CD4-positive, alpha-beta T cell treated with Interferon gamma for 1 hour (primary cell): ENCODE results near the gene CIC.

Source experiments
- DNase-seq: peaks from one replicate; pipeline ENCODE4 v3.0.0-alpha.2; 2020

Gene CIC

GRCh38 chr19:42244347-42245220 is 24.5 kb upstream of the CIC start:
- peak; percentile 91 for DNase-seq

- DNase-seq = no peak
These were observed 23.8 kb upstream of the CIC start for GRCh38 chr19:42245231-42245630.

- peak; percentile 33 for DNase-seq
These were observed 22.7 kb upstream of the CIC start for GRCh38 chr19:42246143-42246921.

GRCh38 chr19:42246922-42247639 is 22.0 kb upstream of the CIC start:
- DNase-seq = peak; percentile 25

DNA sequence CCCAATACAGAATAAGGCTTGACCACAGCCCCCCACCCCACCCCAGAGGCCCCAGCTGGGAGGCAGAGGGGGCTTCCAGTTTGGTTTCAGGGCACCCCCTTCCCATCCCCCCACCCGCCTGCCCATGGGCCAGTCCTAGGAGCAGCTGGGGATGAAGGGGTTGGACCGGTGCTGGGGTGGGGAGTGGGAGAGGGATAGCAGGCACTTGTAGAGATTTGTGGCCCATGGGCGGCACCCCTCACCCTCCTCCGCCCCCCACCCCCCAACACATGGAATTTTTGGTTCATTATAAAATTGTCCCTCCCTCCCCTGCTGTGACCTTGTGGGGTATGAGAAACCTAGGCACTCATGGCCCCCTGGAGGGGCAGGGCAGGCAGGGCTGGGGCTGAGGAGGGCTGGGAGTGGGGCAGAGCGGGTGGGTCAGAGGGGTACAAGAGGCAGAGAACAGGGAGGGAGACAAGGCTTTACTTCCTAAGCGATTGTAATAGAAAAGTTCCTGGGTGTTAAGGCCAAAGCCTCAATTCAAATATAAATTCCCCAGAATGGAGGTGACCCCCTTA is 21.3 kb upstream of the CIC start:
- DNase-seq = peak; percentile 27

DNA sequence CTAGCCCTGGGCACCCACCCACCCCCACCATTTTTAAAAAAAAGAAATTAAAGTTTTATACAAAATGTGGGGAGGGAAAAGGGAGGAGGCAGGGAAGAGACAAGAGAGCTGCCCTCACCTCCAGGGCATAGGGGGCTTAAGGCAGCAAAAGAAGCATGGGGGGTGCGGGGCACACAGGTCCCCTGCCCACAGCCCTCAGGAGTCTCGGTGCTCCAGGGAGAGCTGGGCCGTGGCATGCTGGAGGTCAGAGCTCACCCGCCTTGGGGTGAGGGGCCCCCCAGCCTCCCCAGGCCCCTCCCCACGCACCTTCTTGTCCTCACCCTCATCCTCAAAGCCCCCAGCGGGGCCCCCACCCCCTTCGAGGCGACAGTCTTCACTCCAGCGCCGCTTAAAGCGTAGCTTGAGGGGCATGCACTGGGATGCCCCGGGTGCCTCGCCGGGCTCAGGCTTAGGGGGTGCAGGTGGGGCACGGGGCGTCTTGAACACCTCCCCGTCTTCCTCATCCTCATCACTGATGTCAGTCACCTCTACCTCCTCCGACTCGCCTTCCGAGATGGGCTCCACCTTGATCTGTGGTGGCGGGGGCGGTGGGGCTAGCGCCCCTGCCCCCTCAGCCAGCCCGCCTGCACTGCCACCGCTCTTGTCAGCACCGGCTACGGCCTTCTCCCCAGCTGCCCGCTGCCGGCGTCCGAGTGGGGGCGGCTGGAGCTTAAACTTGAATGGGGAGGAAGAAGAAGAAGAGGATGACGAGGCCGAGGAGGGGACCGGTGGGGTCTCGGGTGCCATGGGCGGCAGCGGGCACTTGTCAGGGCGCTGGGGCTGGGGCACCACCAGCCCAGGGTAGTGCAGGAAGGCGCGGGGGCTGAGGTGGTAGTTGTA is 20.5 kb upstream of the CIC start:
- DNase-seq = peak; percentile 18

- peak; percentile 19 for DNase-seq
These were observed 19.8 kb upstream of the CIC start for GRCh38 chr19:42249149-42249750.

- DNase-seq = no peak
These were observed 19.3 kb upstream of the CIC start for GRCh38 chr19:42249769-42250168.

DNA sequence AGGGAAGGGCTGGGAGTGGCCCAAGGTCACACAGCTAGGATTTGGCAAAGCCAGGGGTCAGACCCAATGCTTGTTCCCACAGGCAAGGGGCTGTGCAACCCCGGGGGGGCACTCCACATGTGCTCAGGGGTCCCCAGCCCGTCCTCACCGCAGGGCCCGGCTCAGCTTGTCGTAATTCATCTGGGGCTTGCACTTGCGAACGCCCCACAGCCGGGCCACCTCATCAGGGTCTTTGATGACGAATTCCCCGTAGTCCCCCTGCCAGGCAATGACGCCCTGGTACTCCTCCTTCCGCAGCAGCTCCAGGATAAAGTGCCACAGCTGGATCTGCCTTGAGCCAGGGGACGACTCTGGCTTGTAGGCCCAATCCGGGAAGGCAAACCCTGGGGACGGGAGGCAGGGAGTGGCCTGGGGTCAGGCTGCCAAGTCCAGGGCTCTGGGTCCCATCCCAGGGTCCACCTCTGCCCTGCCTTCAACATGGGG is 18.8 kb upstream of the CIC start:
- DNase-seq = no peak

DNA sequence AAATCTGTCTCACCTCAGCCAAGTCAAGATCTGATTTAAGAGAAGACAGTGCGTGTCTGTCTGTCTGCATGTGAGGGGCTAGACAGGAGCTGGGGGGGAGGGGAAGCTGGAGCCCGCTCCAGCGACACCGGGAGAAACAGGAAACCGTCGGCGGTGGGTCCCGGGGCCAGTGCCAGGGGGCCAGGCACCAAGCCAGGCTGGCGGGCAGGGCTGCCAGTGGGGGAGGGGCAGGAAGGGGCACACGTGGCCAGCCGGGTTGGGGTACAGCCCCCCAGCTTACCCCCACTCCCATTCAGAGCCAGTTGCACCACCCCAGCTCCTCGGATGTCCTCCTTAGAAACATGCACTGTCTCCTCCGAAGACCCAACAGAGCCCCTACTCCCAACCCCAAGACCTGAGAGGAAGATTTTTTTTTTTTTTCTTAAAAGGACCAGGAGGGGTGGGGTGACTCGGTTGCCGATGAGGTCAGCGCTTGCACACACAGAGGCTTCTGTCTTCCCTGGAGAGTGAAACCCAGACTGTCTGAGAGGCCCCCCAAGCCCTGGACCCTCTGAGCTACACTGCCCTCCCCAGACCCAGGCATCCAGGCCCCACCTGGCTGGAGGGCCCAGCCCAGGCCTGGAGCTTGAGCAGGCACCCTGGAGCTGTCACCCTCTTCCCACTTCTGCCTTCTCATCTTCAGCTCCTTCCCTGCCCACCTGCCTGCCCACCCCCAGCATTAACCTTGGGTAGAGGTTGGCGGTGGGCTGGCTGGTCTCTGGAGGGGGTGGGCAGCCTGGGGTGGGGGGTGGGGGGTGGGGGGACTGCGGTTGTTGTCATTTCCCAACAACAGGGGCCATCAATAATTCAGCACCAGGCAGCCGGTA is 18.2 kb upstream of the CIC start:
- no peak for DNase-seq

- no peak for DNase-seq
These were observed 17.3 kb upstream of the CIC start for GRCh38 chr19:42251572-42252358.

DNA sequence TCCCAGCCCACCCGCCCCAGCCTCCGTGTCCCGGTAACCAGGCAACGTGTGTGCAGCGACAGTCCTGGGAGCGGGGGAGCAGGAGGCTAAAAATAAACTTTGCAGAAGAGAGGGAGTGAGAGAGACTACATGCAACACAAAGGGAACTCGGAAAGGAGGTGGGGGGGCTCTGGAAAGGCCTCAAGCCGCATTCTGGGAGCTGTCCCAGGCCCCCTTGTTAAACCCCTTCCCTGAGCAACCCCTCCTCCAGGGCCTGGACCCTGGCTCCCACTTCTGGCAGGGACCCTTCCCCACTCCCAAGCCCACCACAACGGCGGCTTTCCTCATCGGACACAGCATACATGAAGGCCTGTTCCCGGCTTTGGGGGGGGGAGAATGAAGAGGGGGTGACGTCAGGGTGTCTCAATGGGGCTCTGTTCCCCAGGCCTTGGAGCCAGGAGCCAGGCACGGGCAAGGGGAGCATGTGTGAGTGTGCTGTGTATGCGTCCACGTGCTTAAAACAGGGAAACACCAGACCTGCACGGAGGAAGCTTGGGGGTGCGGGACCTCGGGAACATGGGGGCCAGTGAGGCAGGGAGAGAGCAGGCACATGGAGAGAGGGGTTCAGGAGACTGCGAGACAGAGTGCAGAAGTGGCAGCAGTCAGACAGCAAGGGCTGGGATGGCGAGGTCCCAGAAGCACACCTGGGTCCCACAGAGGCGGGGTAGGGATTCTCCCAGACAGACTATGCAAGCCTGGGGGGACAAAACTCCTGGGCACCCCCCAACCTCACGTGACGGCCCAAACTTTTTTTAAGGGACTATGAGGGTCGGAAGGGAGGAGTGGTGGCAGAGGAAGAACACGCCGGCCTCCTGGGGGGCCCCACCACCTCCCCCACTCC is 16.4 kb upstream of the CIC start:
- DNase-seq = no peak

GRCh38 chr19:42253245-42254088 is 15.6 kb upstream of the CIC start:
- peak; percentile 55 for DNase-seq

- DNase-seq = peak; percentile 76
These were observed 14.8 kb upstream of the CIC start for GRCh38 chr19:42254089-42254849.

GRCh38 chr19:42254850-42255765 is 13.9 kb upstream of the CIC start, which contains the start of gene ERF:
TSS of gene ERF (minus strand) at chr19:42255128. CDS start at chr19:42254999, 129 bp downstream.
- peak; percentile 94 for DNase-seq
